GM23338 (cell line): ENCODE results near the gene HRH3. TPM values are rescaled to one million over a fixed set of nuclear protein-coding genes. Genes with fewer than 3 reads are reported as not detected.

Experiments used
- ATAC-seq: fragments of 200-7000 bp; cut with Tn5 transposase; 3 replicates; pipeline ENCODE4 v1.9.1; 2020
- DNase-seq: peaks from one replicate; pipeline ENCODE4 v3.0.0-alpha.2; 2015; ENCODE audit warnings: low spot score
- H2AFZ ChIP-seq: fragments of 200-600 bp; sonication (generic); 2 replicates; pipeline ENCODE4 v1.8.0; 2016; ENCODE audit warnings: antibody characterized with exemption, mild to moderate bottlenecking, moderate library complexity
- H3F3A ChIP-seq: fragments of 200-600 bp; sonication (generic); replicated peaks from 2 replicates; pipeline ENCODE4 v1.8.0; 2017; ENCODE audit warnings: antibody characterized with exemption, mixed run types, low read depth
- H3K27ac ChIP-seq: fragments of 200-600 bp; sonication (generic); 2 replicates; pipeline ENCODE4 v1.6.1; 2016; ENCODE audit warnings: low read depth
- H3K27me3 ChIP-seq: fragments of 200-600 bp; sonication (generic); 2 replicates; pipeline ENCODE4 v1.8.0; 2016; ENCODE audit warnings: mild to moderate bottlenecking, mixed run types, moderate library complexity; ENCODE audit not compliant: insufficient read depth
- H3K36me3 ChIP-seq: fragments of 200-600 bp; sonication (generic); 2 replicates; pipeline ENCODE4 v1.8.0; 2016; ENCODE audit warnings: mild to moderate bottlenecking; ENCODE audit not compliant: insufficient read depth
- H3K4me1 ChIP-seq: fragments of 200-600 bp; sonication (generic); 2 replicates; pipeline ENCODE4 v1.8.0; 2016; ENCODE audit warnings: mild to moderate bottlenecking, moderate library complexity; ENCODE audit not compliant: insufficient read depth
- H3K4me2 ChIP-seq: fragments of 200-600 bp; sonication (generic); 2 replicates; pipeline ENCODE4 v1.7.1; 2017; ENCODE audit warnings: mixed run types
- H3K4me3 ChIP-seq: fragments of 200-600 bp; sonication (generic); 2 replicates; pipeline ENCODE4 v1.6.1; 2016; ENCODE audit warnings: mixed run types
- H3K79me2 ChIP-seq: fragments of 200-600 bp; sonication (generic); replicated peaks from 2 replicates; pipeline ENCODE4 v1.8.0; 2017; ENCODE audit warnings: mild to moderate bottlenecking; ENCODE audit not compliant: insufficient read depth
- H3K9me2 ChIP-seq: fragments of 200-600 bp; sonication (generic); 2 replicates; pipeline ENCODE4 v1.8.0; 2017; ENCODE audit not compliant: insufficient read depth
- H4K20me1 ChIP-seq: fragments of 200-600 bp; sonication (generic); replicated peaks from 2 replicates; pipeline ENCODE4 v1.8.0; 2017; ENCODE audit warnings: mild to moderate bottlenecking; ENCODE audit not compliant: insufficient read depth
- H3K27ac Mint-ChIP-seq: 2 replicates; pipeline ENCODE4 v1.8.0; 2020; ENCODE audit warnings: inconsistent platforms, mild to moderate bottlenecking, moderate library complexity, mixed read lengths
- H3K27me3 Mint-ChIP-seq: 3 replicates; pipeline ENCODE4 v1.8.0; 2022; ENCODE audit warnings: low read depth, mild to moderate bottlenecking, moderate library complexity, mixed read lengths, inconsistent platforms; ENCODE audit not compliant: insufficient read depth, poor library complexity
- H3K36me3 Mint-ChIP-seq: 3 replicates; pipeline ENCODE4 v1.8.0; 2021; ENCODE audit warnings: low read depth, mild to moderate bottlenecking, inconsistent platforms, moderate library complexity, mixed read lengths
- H3K4me1 Mint-ChIP-seq: 3 replicates; pipeline ENCODE4 v1.8.0; 2020; ENCODE audit warnings: mild to moderate bottlenecking, inconsistent platforms, mixed read lengths
- H3K4me3 Mint-ChIP-seq: 3 replicates; pipeline ENCODE4 v1.8.0; 2021; ENCODE audit warnings: moderate library complexity, mild to moderate bottlenecking, inconsistent platforms, mixed read lengths
- H3K9me3 Mint-ChIP-seq: 3 replicates; pipeline ENCODE4 v1.8.0; 2020; ENCODE audit warnings: moderate library complexity, mild to moderate bottlenecking, inconsistent platforms, mixed read lengths
- CREB1 ChIP-seq: fragments of 250-450 bp; sonication (Bioruptor Pico); IDR thresholded peaks from 2 replicates; pipeline ENCODE4 v1.5.0; 2020; ENCODE audit warnings: low read depth, mild to moderate bottlenecking, moderate library complexity
- CTCF ChIP-seq, 2 experiments: fragments of 200-600 bp in 1 of 2; sonication (generic) in 1 of 2; conservative IDR thresholded peaks; 2 replicates each; pipeline versions ENCODE4 v1.5.1 to v1.6.1; 2016 to 2017; ENCODE audit warnings: antibody characterized with exemption in 2 of 2, low read depth in 2 of 2, mild to moderate bottlenecking in 2 of 2, moderate library complexity in 1 of 2
- ETS1 ChIP-seq: IDR thresholded peaks from 2 replicates; pipeline ENCODE4 v1.6.1; 2016; ENCODE audit warnings: antibody characterized with exemption
- EZH2 ChIP-seq: fragments of 200-600 bp; sonication (generic); IDR thresholded peaks from one replicate; pipeline ENCODE4 v1.8.0; 2017; ENCODE audit warnings: antibody characterized with exemption, mild to moderate bottlenecking, low read depth; ENCODE audit not compliant: unreplicated experiment
- EZH2phosphoT487 ChIP-seq: fragments of 200-600 bp; sonication (generic); IDR thresholded peaks from one replicate; pipeline ENCODE4 v1.8.1; 2018; ENCODE audit warnings: antibody characterized with exemption; ENCODE audit not compliant: unreplicated experiment
- JUNB ChIP-seq: IDR thresholded peaks from one replicate; pipeline ENCODE4 v1.6.1; 2016; ENCODE audit warnings: antibody characterized with exemption; ENCODE audit not compliant: unreplicated experiment
- NANOG ChIP-seq: IDR thresholded peaks from 2 replicates; pipeline ENCODE4 v1.6.1; 2016; ENCODE audit warnings: antibody characterized with exemption, borderline replicate concordance
- POLR2AphosphoS5 ChIP-seq: IDR thresholded peaks from 2 replicates; pipeline ENCODE4 v1.6.1; 2016; ENCODE audit warnings: antibody characterized with exemption, low read depth
- REST ChIP-seq: IDR thresholded peaks from one replicate; pipeline ENCODE4 v1.6.1; 2018; ENCODE audit warnings: antibody characterized with exemption; ENCODE audit not compliant: unreplicated experiment
- STAT1 ChIP-seq: IDR thresholded peaks from one replicate; pipeline ENCODE4 v1.6.1; 2016; ENCODE audit warnings: antibody characterized with exemption; ENCODE audit not compliant: unreplicated experiment
- ZNF114 ChIP-seq: fragments of 250-450 bp; sonication (Bioruptor Pico); IDR thresholded peaks from 2 replicates; pipeline ENCODE4 v1.5.0; 2020; ENCODE audit warnings: mild to moderate bottlenecking, moderate library complexity
- ZNF331 ChIP-seq: fragments of 250-450 bp; sonication (Bioruptor Pico); IDR thresholded peaks from 2 replicates; pipeline ENCODE4 v1.5.0; 2020; ENCODE audit warnings: low read depth, mild to moderate bottlenecking, moderate library complexity
- ZNF462 ChIP-seq: fragments of 250-450 bp; sonication (Bioruptor Pico); IDR thresholded peaks from 2 replicates; pipeline ENCODE4 v1.5.0; 2020; ENCODE audit warnings: mild to moderate bottlenecking, moderate library complexity
- polyA plus RNA-seq: library from polyadenylated mRNA; unstranded; fragments of >200 nt; fragmentation: Nextera tagmentation; extraction: Ambion mirVana; gene quantifications from 2 replicates; pipeline ENCODE4 v1.2.1, GENCODE V29; 2016
- total RNA-seq: library from RNA; depleted of rRNA; stranded (reverse); fragments of >200 nt; shearing (Covaris generic); gene quantifications from 2 replicates; pipeline ENCODE4 v1.2.3, GENCODE V29; 2014

HRH3 gene
- total and polyA plus RNA-seq, 2 experiments from 2014 or later, result 1.5 to 5.2 TPM

GRCh38 chr20:62177307-62177706 lies 42.8 kb downstream of the HRH3 start:
- no peaks in the 10 kb centered on the region; the same call in 1 of the 2 replicates for H3K4me1 ChIP-seq
- H3K4me1 Mint-ChIP-seq, result peaks cover 7% of the 10 kb centered on the region
- no peaks in the 10 kb centered on the region for H3K36me3 ChIP-seq
- H3K36me3 Mint-ChIP-seq, result peaks cover 29% of the 10 kb centered on the region
- H3K79me2 ChIP-seq, result no peaks in the 10 kb centered on the region
- H3K27me3 ChIP-seq, result no peaks in the 10 kb centered on the region
- H3K9me3 Mint-ChIP-seq, result no peaks in the 10 kb centered on the region; the same call in 2 of the 3 replicates
- no peak for DNase-seq
- H3K4me2 ChIP-seq, result no peak overlapping the region
- H3K27ac Mint-ChIP-seq, result no peak overlapping the region
- H3F3A ChIP-seq, result peaks cover under 1% of the 10 kb centered on the region
- no peak for ATAC-seq
- H4K20me1 ChIP-seq, result no peaks in the 10 kb centered on the region
- H3K4me3 Mint-ChIP-seq, result no peak overlapping the region
- no peak overlapping the region for H3K4me3 ChIP-seq
- TF ChIP-seq EZH2, result no peak
- TF ChIP-seq CTCF (conservative IDR thresholded peaks at IDR 0.05; ENCODE audit: low read depth in 2 of 2), result no peak
- TF ChIP-seq ZNF462 (CRISPR knock-in tag), result no peak
- no peak for TF ChIP-seq CREB1 (CRISPR knock-in tag)
- no peak for TF ChIP-seq EZH2phosphoT487
- TF ChIP-seq STAT1, result no peak
- no peak for TF ChIP-seq ETS1
- TF ChIP-seq POLR2AphosphoS5, result no peak
- TF ChIP-seq ZNF331 (CRISPR knock-in tag), result no peak
- no peak for TF ChIP-seq ZNF114 (CRISPR knock-in tag)
- no peak for TF ChIP-seq JUNB
- no peak for TF ChIP-seq REST
- no peak for TF ChIP-seq NANOG
- H3K27me3 Mint-ChIP-seq, result peaks cover 9% of the 10 kb centered on the region
- no peaks in the 10 kb centered on the region for H3K9me2 ChIP-seq
- H3K27ac ChIP-seq, result no peak overlapping the region
- no peak overlapping the region for H2AFZ ChIP-seq
